KG1 (cell line): ENCODE results near the gene ADGRF4.

Source experiments
- DNase-seq: peaks from one replicate; lab custom pipeline; 2025; lab: John Stamatoyannopoulos, UW

ADGRF4 gene

GRCh38 chr6:47681201-47681990, 17.0 kb upstream of the ADGRF4 start:
- no peak for DNase-seq

- DNase-seq = no peak
These were observed 12.0 kb upstream of the ADGRF4 start for GRCh38 chr6:47686411-47686810.

GRCh38 chr6:47687432-47687831, 10.9 kb upstream of the ADGRF4 start:
- no peak for DNase-seq

GRCh38 chr6:47690214-47690613, 8.2 kb upstream of the ADGRF4 start:
- no peak for DNase-seq

- DNase-seq = no peak
These were observed 7.6 kb upstream of the ADGRF4 start for GRCh38 chr6:47690791-47691190.

GRCh38 chr6:47697925-47698324, 455 bp upstream of the ADGRF4 start:
- no peak for DNase-seq

GRCh38 chr6:47700053-47700452, 1.7 kb downstream of the ADGRF4 start:
- no peak for DNase-seq

- DNase-seq = no peak
These were observed 2.2 kb downstream of the ADGRF4 start for GRCh38 chr6:47700596-47700995.

GRCh38 chr6:47701363-47701762, 3.0 kb downstream of the ADGRF4 start:
- no peak for DNase-seq

- DNase-seq = no peak
These were observed 10.8 kb downstream of the ADGRF4 start for GRCh38 chr6:47709160-47709559.

GRCh38 chr6:47710295-47710694, 11.9 kb downstream of the ADGRF4 start:
- no peak for DNase-seq

- DNase-seq = no peak
These were observed 14.8 kb downstream of the ADGRF4 start for GRCh38 chr6:47713200-47713599.

GRCh38 chr6:47714802-47715201, 16.4 kb downstream of the ADGRF4 start:
- DNase-seq = no peak

- DNase-seq = no peak
These were observed 17.4 kb downstream of the ADGRF4 start for GRCh38 chr6:47715782-47716181.

GRCh38 chr6:47716207-47716606, 17.8 kb downstream of the ADGRF4 start:
- DNase-seq = no peak

GRCh38 chr6:47718571-47718970, 20.2 kb downstream of the ADGRF4 start:
- no peak for DNase-seq

GRCh38 chr6:47721189-47721588, 22.8 kb downstream of the ADGRF4 start:
- DNase-seq = no peak

- DNase-seq = no peak
These were observed 23.8 kb downstream of the ADGRF4 start for GRCh38 chr6:47722194-47722593.

GRCh38 chr6:47724300-47724699, 25.9 kb downstream of the ADGRF4 start:
- DNase-seq = no peak

GRCh38 chr6:47727391-47727790, 29.0 kb downstream of the ADGRF4 start:
- no peak for DNase-seq

GRCh38 chr6:47729019-47729418, 30.6 kb downstream of the ADGRF4 start:
- DNase-seq = no peak

GRCh38 chr6:47729457-47729856, 31.1 kb downstream of the ADGRF4 start:
- DNase-seq = no peak

- no peak for DNase-seq
These were observed 35.6 kb downstream of the ADGRF4 start for GRCh38 chr6:47733879-47734558.
